ENCODE results near the gene XPOT. TPM values are rescaled to one million over a fixed set of nuclear protein-coding genes. Genes with fewer than 3 reads are reported as not detected.

XPOT gene
- total RNA-seq, 1 experiment from 2014 or later = 130 TPM

DNA sequence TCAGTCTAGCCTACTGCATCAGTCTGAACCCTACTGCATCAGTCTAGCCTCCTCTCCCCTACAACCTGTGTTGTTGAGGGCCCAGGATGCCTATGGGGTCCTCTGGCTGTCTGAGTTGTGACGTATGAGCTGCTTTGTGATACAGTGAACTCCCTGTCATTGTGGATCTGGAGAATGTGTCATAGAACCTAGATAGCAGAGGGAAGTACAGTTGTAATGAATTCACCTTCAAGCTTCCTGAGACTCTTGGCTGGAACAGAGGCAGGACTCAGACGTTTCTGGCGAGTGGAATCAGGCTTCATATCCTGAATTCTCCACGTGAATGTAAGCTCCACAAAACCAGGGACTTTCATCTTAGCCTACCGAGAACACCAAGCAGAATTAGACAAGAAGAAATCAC, 64.8 kb downstream of the XPOT start:
- H3K14ac ChIP-seq (ENCODE audit: insufficient read depth, low read length) = no peak overlapping the region
- Mint-ChIP-seq H3K36me3 (ENCODE audit: insufficient read depth in 1 of 3, low read depth in 3 of 3) (peaks cover 20 to 68% (median 62%) of the 10 kb centered on the region in 3 experiments; a peak in 6 of 7 replicates), H3K4me3 (no peak overlapping the region), H3K27me3 (ENCODE audit: low read depth) (no peaks in the 10 kb centered on the region), H3K4me1 (no peaks in the 10 kb centered on the region), H3K9me3 (no peaks in the 10 kb centered on the region), H3K27ac (peak overlapping the region in 2 of 3 experiments; percentile 14 to 59; a peak in 4 of 7 replicates)
- H3K23me2 ChIP-seq (ENCODE audit: insufficient read length, low read depth, low read length, poor library complexity, severe bottlenecking) = no peaks in the 10 kb centered on the region
- no peak overlapping the region for H2BK5ac ChIP-seq (ENCODE audit: insufficient read length, low read length)
- no peak overlapping the region for H2AFZ ChIP-seq (ENCODE audit: low read length)
- H3K4ac ChIP-seq (ENCODE audit: low read depth, low read length) = no peak overlapping the region
- no peak overlapping the region for H4K8ac ChIP-seq (replicated peaks; ENCODE audit: insufficient read length, low read depth, low read length)
- H3K56ac ChIP-seq (ENCODE audit: insufficient read length, low read depth, low read length) = no peak overlapping the region
- H3K4me1 ChIP-seq (ENCODE audit: insufficient read depth, low read length) = no peaks in the 10 kb centered on the region
- no peaks in the 10 kb centered on the region for H3K9me3 ChIP-seq (ENCODE audit: control insufficient read depth, low read depth, low read length)
- no peaks in the 10 kb centered on the region for H4K20me1 ChIP-seq (ENCODE audit: control insufficient read depth, insufficient read depth, insufficient read length)
- H2BK20ac ChIP-seq (ENCODE audit: low read depth, low read length, poor library complexity, severe bottlenecking) = no peak overlapping the region
- no peaks in the 10 kb centered on the region for H3K79me2 ChIP-seq (ENCODE audit: insufficient read depth, low read length)
- H3T11ph ChIP-seq (ENCODE audit: low read length) = no peak overlapping the region
- no peaks in the 10 kb centered on the region for H3K79me1 ChIP-seq (ENCODE audit: insufficient read depth, low read depth, low read length, poor library complexity, severe bottlenecking)
- no peak for DNase-seq
- no peak overlapping the region for H2BK15ac ChIP-seq (ENCODE audit: low read depth, low read length)
- H2AK5ac ChIP-seq (ENCODE audit: insufficient read length, low read length) = no peak overlapping the region
- H3K27me3 ChIP-seq (ENCODE audit: insufficient read depth, low read length) = no peaks in the 10 kb centered on the region
- no peak overlapping the region for H3K27ac ChIP-seq (ENCODE audit: insufficient read length, low read depth, low read length)
- no peak overlapping the region for H3K23ac ChIP-seq (ENCODE audit: insufficient read length, low read depth, low read length)
- H3K9ac ChIP-seq (ENCODE audit: extremely low read depth, insufficient read length, low read length) = no peak overlapping the region
- H3K18ac ChIP-seq (ENCODE audit: insufficient read length, low read depth, low read length) = no peak overlapping the region
- no peak overlapping the region for H4K91ac ChIP-seq (ENCODE audit: insufficient read length, low read depth, low read length)
- no peak overlapping the region for H4K5ac ChIP-seq (ENCODE audit: insufficient read length, low read depth, low read length)
- H2BK120ac ChIP-seq (ENCODE audit: low read depth, low read length, poor library complexity, severe bottlenecking) = no peak overlapping the region
- TF ChIP-seq, protein P1, sequence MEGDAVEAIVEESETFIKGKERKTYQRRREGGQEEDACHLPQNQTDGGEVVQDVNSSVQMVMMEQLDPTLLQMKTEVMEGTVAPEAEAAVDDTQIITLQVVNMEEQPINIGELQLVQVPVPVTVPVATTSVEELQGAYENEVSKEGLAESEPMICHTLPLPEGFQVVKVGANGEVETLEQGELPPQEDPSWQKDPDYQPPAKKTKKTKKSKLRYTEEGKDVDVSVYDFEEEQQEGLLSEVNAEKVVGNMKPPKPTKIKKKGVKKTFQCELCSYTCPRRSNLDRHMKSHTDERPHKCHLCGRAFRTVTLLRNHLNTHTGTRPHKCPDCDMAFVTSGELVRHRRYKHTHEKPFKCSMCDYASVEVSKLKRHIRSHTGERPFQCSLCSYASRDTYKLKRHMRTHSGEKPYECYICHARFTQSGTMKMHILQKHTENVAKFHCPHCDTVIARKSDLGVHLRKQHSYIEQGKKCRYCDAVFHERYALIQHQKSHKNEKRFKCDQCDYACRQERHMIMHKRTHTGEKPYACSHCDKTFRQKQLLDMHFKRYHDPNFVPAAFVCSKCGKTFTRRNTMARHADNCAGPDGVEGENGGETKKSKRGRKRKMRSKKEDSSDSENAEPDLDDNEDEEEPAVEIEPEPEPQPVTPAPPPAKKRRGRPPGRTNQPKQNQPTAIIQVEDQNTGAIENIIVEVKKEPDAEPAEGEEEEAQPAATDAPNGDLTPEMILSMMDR (conservative IDR thresholded peaks at IDR 0.05) = no peak
- WGBS (ENCODE audit: extremely low coverage, insufficient read length, low lambda C conversion rate) = no CpG with 5 or more reads among the region's 5 CpGs
- H2BK12ac ChIP-seq (ENCODE audit: insufficient read length, low read depth, low read length) = no peak overlapping the region
- H3K4me2 ChIP-seq (ENCODE audit: insufficient read depth, insufficient read length, low read length) = no peak overlapping the region
